GM19023 (cell line): Measurements from ENCODE around the gene XPA.
"Not testable (repeated sequence)": the region's sequence is repeated elsewhere in the genome, so short reads cannot be mapped to it uniquely, and the experiment has no call there.

Experiments
- ATAC-seq: cut with Tn5 transposase; IDR thresholded peaks from one replicate; pipeline ENCODE4 v1.9.1; 2021; ENCODE audit warnings: mild to moderate bottlenecking, moderate library complexity; ENCODE audit not compliant: unreplicated experiment

The XPA gene

DNA sequence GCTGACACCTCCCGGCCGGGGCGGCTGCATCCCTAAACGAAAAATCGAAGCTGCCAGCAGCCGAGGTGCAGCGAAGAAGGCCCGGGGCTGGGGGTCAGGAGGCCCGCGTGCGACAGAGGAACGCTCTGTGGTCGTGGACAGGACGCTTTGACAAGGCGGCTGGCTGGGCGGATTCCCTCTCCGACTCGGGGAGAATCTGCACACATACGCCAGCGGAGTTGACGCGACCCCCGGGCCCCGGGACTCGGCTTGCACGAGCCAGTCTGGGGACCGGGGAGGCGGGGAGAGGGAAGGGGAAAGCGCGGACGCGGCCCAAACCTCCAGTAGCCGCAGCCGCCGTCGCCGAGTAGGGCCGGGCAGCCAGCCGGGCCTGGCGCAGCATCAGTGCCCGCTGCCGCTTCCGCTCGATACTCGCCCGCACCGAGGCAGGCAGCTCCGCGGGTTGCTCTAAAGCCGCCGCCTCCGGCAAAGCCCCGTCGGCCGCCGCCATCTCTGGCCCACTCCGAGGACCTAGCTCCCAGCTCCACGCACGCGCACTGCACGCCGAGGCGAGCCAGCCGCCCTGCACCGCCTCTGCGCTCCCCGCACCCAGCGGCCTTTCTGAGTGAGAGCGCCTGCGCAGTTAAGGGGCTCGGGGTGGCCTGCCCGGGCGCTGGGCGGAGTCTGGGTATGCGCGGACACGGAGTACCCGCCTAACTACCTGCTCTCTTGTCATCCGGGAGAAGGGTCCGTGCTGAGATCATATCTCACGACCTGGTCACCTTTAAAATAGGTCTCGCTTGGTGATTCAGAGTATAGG is at the start of gene XPA:
Gene XPA, minus strand, starts transcription at position 538 of the 799 bp plus-strand sequence. Its CDS starts 48 bp downstream, at position 490.
- peak; percentile 90 for ATAC-seq

DNA sequence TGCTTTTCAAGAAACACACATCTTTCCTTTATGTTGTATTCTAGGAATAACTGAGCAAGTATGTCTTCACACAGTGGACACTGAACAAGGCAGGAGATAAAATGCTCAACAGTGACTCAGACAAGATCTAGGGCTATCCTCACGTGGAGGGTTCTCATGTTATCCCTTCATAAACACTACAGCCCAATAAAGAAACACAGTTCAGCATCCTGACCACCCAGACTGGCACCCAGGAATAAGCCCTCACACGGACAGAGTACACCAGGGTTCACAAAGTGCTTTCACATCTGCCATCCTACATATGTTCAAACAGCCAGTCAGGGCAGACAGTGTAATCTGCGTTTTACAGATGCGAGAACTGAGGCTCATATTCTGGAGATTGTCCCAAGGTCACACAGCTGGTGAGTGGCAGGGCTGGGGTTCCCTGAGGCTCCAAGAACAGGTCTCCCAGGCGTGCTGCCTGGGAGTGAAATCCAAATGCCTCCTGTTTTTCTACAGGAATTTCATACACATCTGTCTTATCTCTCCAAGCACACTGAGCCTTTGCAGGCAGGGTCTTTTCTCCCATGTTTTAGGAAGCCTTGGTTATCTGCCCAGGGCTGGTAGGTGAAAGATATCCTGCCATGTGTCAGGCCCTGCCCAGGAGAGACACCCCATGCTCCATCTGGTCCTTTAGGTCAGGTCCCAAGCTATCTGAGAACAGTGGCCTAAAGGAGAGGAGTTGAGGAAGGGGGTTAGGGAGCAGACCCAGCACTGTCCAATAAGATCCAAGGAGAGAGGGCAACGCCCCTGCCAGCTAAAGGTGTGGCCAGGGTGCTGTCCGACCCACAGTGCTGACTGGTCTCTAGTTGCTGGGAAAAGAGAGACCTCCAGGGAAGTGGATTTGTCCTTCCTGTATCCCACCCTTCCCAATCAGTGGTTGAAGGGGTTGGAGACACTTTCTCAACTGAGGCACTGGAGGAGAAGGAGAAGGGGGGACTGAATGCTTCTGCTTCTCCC is 47.9 kb upstream of the XPA start:
- no peak for ATAC-seq

DNA sequence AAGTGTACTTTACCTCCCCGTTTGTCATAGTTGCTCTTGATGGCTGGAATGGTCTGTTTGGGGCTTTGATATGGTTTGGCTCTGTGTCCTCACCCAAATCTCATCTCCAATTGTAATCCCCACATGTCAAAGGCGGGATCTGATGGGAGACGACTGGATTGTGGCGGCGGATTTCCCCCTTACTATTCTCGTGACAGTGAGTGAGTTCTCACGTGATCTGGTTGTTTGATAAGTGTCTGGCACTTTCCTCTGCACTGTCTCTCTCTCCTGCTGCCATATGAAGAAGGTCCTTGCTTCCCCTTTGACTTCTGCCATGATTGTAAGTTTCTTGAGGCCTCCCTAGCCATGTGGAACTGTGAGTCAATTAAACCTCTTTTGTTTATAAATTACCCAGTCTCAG is 46.9 kb upstream of the XPA start:
- not testable (repeated sequence) for ATAC-seq

DNA sequence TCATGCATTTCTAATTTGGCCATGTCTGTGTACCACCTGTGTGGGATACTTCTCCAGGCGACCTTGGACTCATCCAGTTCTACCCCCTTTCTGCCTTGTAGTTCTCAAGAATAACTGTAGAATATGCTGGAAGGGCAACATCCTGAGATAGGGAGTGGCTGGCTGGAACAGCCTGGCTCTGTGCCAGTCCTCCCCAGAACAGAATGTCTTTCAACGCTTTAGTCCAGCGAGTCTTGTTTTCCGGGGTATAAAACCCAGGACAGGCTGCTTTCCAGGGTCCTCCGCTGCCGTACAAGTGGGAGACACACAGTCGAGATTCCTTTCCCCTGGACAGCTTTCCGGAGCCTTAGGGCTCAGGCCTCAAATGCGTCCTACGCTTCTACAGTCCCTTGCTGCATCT is 45.4 kb upstream of the XPA start:
- no peak for ATAC-seq

DNA sequence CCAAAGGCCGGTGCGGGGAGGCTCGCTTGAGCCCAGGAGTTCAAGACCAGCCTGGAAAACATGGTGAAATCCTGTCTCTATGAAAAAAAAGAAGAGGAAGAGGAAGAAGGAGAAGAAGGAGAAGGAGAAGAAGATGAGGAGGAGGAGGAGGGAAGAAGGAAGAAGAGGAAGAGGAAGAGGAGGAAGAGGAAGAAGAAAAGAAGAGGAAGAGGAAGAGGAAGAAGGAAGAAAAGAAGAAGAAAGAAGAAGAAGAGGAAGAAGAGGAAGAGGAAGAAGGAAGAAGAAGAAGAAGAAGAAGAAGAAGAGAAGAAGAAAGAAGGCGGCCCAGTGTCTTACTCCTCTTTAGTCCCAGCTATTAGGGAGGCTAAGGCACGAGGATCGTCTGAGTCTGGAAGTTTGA is 44.8 kb upstream of the XPA start:
- ATAC-seq: no peak

GRCh38 chr9:97740848-97741821 is 44.0 kb upstream of the XPA start:
- ATAC-seq: no peak

- ATAC-seq: no peak
Observed at GRCh38 chr9:97737429-97737828, 40.3 kb upstream of the XPA start.

DNA sequence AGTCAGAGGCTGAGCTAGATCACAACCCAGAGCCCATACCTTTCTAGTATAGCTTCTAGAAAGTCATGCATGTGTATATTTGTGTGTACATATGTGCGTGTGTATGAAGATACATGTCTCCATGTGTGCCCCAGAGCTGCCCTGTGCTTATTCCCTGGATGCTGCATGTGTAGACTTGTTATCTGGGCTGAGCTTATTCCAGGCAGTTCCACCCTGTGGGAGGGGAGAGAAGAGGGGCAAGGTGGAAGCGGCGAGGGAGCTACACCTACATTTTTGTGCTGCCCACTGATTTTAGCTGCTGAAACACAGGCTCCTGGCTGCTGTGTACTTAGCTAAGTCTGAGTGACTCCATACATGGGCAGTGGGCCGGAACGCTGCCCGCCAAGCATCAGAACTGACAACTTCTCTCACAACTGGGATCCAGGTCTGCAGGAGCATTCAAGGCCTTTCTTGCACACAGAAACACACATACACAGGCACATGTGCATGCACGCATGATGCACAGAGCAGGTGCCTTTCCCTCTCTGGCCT is 38.0 kb upstream of the XPA start:
- no peak for ATAC-seq

- no peak for ATAC-seq
Observed at GRCh38 chr9:97726716-97727115, 29.6 kb upstream of the XPA start.

- no peak for ATAC-seq
Observed at GRCh38 chr9:97723819-97724218, 26.7 kb upstream of the XPA start.

DNA sequence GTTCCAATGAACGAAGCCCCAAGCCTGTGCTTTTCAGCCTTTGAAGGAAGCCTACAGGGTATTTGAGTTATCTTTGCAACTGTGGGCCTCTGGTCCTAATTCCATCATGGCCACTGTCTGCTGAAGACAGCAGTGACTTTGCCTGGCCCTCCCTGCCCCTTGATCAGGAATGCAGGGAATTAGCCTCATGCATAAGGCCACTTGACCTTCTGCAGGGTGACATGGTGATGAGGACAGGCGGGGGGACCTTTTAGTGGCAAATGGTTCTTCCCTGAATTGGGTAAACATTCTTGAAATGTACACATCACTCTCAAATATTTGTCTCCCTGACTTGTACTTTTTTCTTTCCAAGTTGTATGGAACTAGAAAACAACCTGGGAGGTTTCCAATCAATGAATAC is 25.2 kb upstream of the XPA start:
- no peak for ATAC-seq

DNA sequence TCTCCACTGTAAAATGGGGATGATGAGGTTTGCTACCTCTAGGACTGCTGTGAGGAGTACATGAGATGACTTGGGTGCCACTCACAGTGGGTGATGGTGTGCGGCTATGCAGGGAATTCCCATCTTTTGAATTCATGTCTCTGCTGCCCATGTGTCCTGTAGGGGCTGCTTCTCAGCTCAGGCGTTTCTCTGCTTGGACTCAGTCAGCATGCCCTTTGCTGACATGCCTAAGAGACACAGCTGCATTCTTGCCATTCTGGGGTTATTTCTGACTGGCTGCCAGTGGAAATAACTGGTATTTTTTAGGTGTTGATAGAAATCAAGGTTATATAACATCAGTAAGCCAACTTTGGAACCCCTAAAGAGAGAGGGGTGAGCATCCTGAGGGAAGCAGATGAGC is 24.3 kb upstream of the XPA start:
- no peak for ATAC-seq

DNA sequence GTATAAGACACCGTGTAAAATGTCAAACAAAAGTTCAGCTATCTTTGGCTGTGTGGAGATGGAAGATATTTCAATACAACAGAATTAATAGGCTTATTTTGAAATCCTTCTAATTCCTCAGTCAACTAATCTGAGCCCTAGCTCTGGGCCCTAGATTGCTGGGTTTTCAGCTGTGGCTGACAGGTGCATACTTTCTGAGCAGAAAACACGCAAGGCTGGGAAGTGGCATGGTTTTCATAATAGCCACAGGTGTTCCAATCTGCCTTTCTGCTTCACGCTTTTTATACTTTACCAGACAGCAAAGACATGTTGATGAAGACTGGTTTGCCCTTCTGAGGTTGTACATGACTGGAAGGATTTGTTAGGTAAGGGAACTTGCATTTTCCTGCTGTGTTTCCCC is 20.7 kb upstream of the XPA start:
- no peak for ATAC-seq

DNA sequence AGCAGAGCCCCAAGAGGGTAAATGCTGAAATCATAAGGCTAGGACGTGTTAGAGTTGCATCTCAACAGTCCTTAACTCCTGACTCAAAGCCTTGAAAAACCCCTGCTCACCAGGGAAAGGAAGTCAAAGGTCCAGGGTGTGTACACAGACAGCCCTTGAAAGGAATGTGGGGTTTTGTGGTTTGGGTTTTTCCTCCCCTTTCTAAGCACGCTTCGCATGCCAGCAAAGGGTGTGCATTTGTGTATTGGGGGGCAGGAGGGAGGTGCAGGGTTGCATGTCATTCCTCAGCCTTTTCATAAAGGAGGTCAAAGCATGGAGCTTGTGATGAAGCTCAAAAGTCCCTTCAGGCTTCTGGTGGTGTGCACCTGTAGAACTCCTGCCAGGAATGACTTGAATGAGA is 17.3 kb upstream of the XPA start:
- no peak for ATAC-seq

DNA sequence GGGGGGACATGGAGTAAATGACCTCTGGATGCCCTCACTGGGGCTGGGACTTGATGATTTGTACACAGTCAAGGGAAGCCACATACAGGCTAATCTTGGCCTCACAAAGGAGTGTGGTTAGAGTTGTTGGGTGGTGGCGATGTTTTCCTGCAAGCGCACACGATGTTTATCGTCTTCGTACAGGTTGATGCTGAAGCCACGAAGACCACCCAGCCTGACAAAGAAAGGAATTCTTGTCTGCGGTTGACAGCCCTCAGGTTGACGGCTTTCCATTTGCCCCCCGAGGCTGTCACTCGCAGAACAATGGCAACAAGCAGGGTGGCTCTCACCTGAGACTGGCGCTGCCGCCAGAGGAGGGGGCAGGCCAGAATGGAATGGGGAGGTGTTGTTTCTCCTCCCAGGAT is 14.1 kb upstream of the XPA start:
- no peak for ATAC-seq

GRCh38 chr9:97710356-97711222 is 13.4 kb upstream of the XPA start:
- no peak for ATAC-seq

DNA sequence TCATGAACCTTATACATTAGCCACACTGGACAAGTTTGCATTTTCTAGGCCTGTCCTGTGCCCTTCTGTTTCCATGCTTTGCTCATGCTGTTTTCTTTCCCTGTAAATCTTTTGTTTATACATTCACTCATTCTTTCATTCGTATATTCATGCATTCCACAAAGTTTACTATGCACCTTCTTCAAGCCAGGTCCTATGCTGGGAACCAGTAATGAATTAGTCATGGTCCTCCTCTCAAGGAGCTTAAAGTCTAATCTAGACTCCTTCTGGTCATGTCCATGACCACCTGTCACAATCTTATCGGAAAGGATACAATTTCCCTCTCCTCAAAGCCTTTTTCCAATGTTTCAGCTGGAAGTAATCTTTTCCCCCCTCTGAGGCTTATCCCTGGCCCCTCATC is 9.1 kb upstream of the XPA start:
- no peak for ATAC-seq

GRCh38 chr9:97705354-97705950 is 8.3 kb upstream of the XPA start:
- ATAC-seq: no peak

- ATAC-seq: no peak
Observed at GRCh38 chr9:97704851-97705250, 7.7 kb upstream of the XPA start.
